Neural crest cell (in vitro differentiated cells): ENCODE results near the gene SYK. TPM values are rescaled to one million over a fixed set of nuclear protein-coding genes. Genes with fewer than 3 reads are reported as not detected.

Source experiments
- DNase-seq: peaks from one replicate; pipeline ENCODE4 v3.0.0; 2021; ENCODE audit warnings: low read depth, mixed read lengths, low spot score
- H3K27ac Mint-ChIP-seq: one replicate; pipeline ENCODE4 v1.8.0; 2021; ENCODE audit warnings: mild to moderate bottlenecking, mixed read lengths; ENCODE audit not compliant: unreplicated experiment
- H3K27me3 Mint-ChIP-seq: 2 replicates; pipeline ENCODE4 v1.8.0; 2021; ENCODE audit warnings: low read depth, mild to moderate bottlenecking, mixed read lengths
- H3K36me3 Mint-ChIP-seq: 2 replicates; pipeline ENCODE4 v1.8.0; 2021; ENCODE audit warnings: low read depth, mild to moderate bottlenecking, mixed read lengths
- H3K4me1 Mint-ChIP-seq: 2 replicates; pipeline ENCODE4 v1.8.0; 2021; ENCODE audit warnings: mixed read lengths
- H3K4me3 Mint-ChIP-seq: one replicate; pipeline ENCODE4 v1.8.0; 2021; ENCODE audit warnings: mild to moderate bottlenecking, mixed read lengths
- H3K9me3 Mint-ChIP-seq: 2 replicates; pipeline ENCODE4 v1.8.0; 2021; ENCODE audit warnings: mixed read lengths
- CTCF ChIP-seq: fragments of 200-600 bp; sonication (generic); conservative IDR thresholded peaks from 2 replicates; pipeline ENCODE4 v1.5.0; 2021; ENCODE audit warnings: antibody characterized with exemption, mild to moderate bottlenecking
- total RNA-seq: library from RNA; stranded (reverse); gene quantifications from 2 replicates; pipeline ENCODE4 v1.2.1, GENCODE V29; 2021

The SYK gene
- total RNA-seq, 1 donor from 2014 or later: 0.98 TPM

DNA sequence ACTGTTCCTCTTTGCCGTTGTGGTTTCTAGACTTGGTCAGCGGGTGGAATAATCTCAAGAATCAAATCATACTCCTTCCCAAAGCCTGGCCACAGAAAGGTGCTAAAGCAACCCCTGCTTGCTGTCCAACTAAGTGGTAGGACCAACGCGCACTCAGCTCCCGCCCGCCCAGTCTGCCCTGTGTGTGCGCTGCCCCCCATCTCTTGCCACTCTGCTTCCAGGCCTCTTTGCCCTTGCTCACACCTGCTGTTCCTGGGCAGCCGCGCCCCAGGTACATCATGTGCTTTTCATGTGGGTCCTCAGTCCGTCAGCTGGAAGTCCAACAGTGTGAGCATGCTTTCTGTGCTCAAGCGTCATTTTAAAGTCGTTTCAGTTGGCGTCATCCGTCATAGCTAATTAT lies 65.5 kb downstream of the SYK start:
- H3K4me3 Mint-ChIP-seq: no peak overlapping the region
- H3K4me1 Mint-ChIP-seq: peaks cover 4% of the 10 kb centered on the region
- H3K27me3 Mint-ChIP-seq: peaks cover 2% of the 10 kb centered on the region
- no peak for DNase-seq
- no peak overlapping the region for H3K27ac Mint-ChIP-seq
- no peaks in the 10 kb centered on the region for H3K36me3 Mint-ChIP-seq
- TF ChIP-seq CTCF: no peak
- H3K9me3 Mint-ChIP-seq: no peaks in the 10 kb centered on the region

GRCh38 chr9:90868555-90868954 lies 66.9 kb downstream of the SYK start:
- H3K4me3 Mint-ChIP-seq: no peak overlapping the region
- H3K27me3 Mint-ChIP-seq: peaks cover 2% of the 10 kb centered on the region
- DNase-seq: no peak
- H3K36me3 Mint-ChIP-seq: no peaks in the 10 kb centered on the region
- H3K27ac Mint-ChIP-seq: no peak overlapping the region
- no peak for TF ChIP-seq CTCF
- H3K9me3 Mint-ChIP-seq: no peaks in the 10 kb centered on the region
- H3K4me1 Mint-ChIP-seq: peaks cover 12% of the 10 kb centered on the region

DNA sequence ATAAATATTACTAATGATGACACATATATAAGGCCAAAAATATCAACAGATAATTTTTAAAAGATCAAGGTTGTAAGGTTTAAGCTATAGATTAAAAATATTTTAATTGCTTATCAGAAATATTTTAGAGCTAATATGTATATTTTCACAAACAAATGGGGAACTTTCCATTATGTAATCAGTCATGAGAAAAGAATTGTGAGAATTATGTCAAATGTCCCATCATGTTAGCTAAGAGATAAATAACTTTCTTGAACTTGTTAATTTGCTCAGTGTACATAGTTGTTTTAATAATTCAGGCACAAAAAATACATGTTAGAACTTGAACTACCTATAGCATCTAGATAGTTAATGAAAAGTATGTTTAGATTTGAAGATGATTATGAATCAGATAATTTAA lies 67.7 kb downstream of the SYK start:
- Mint-ChIP-seq H3K9me3 (no peaks in the 10 kb centered on the region), H3K27ac (no peak overlapping the region), H3K27me3 (peaks cover 2% of the 10 kb centered on the region), H3K4me1 (peaks cover 12% of the 10 kb centered on the region), H3K36me3 (no peaks in the 10 kb centered on the region), H3K4me3 (no peak overlapping the region)
- no peak for DNase-seq
- TF ChIP-seq CTCF: no peak

DNA sequence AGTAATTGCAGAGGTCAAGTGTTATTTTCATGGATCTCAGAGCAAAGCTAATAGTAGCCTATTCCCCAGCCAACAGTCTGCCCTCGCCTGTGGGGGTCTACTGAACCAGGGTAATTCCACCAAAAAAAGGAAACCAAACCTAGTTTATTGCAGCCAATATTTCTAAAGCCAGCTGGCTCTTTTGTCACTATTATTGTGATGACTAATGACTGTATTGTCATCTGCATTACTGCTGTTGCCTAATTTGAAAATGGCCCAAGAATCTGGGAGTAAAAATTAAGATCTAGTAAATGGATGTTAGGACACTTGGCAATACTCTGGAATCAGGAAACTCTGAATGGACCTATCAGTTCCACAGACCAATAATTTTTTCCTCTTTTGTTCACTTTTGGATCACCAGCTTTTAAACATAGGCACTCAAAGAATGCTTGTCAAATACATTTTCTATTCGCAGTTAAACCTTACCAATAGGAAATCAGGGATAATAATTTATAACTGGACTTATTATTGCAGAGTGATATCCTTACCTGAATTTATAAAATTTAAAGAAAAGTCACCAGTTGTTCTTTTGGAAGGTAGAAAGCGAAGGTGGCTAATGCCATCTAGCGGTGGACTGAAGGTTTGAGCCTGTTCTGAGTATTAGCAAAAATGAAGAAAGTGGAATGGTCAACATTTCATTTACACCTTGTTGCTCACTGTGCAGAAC lies 69.2 kb downstream of the SYK start:
- no peak overlapping the region for H3K27ac Mint-ChIP-seq
- no peaks in the 10 kb centered on the region for H3K9me3 Mint-ChIP-seq

GRCh38 chr9:90871327-90871935 lies 69.8 kb downstream of the SYK start:
- no peaks in the 10 kb centered on the region for H3K36me3 Mint-ChIP-seq
- DNase-seq: no peak
- TF ChIP-seq CTCF: no peak
- no peak overlapping the region for H3K27ac Mint-ChIP-seq
- H3K27me3 Mint-ChIP-seq: peaks cover 2% of the 10 kb centered on the region
- no peaks in the 10 kb centered on the region for H3K9me3 Mint-ChIP-seq
- H3K4me1 Mint-ChIP-seq: peaks cover 8% of the 10 kb centered on the region
- H3K4me3 Mint-ChIP-seq: no peak overlapping the region

More for the DNA sequence above, 69.2 kb downstream of the SYK start:
- H3K4me1 Mint-ChIP-seq: peaks cover 8% of the 10 kb centered on the region
- H3K27me3 Mint-ChIP-seq: peaks cover 2% of the 10 kb centered on the region
- H3K36me3 Mint-ChIP-seq: no peaks in the 10 kb centered on the region
- peak; percentile 97 for TF ChIP-seq CTCF
- no peak overlapping the region for H3K4me3 Mint-ChIP-seq
- peak; percentile 18 for DNase-seq
